GM12878 (cell line): ENCODE data around the gene NUDCD3. TPM values are rescaled to one million over a fixed set of nuclear protein-coding genes. Genes with fewer than 3 reads are reported as not detected.
A peak's percentile ranks its signal among the peaks of the same experiment; 100 is the strongest.

Experiments
- ATAC-seq: fragments of 200-7000 bp; cut with Tn5 transposase; 3 replicates; pipeline ENCODE4 v1.9.1; 2020; ENCODE audit warnings: mild to moderate bottlenecking, moderate library complexity
- BruUV-seq: library from RNA; stranded (reverse); fragments of 400-500 nt; replicated peaks from 2 replicates; lab custom pipeline; 2021; lab: Mats Ljungman, UMichigan
- CTCF ChIA-PET: fragments of 300-600 bp; sonication (Branson Sonifier 250); formaldehyde crosslinking; extraction: SDS; loops from one replicate; lab custom pipeline; 2021; ENCODE audit warnings: inconsistent platforms; lab: Yijun Ruan, JAX
- POLR2A ChIA-PET: fragments of 350-600 bp; formaldehyde crosslinking; extraction: SDS; loops from one replicate; lab custom pipeline; 2021; ENCODE audit warnings: inconsistent platforms; lab: Charles Lee
- RAD21 ChIA-PET: fragments of 300-600 bp; sonication (Branson Sonifier 250); formaldehyde crosslinking; loops from one replicate; lab custom pipeline; 2023; ENCODE audit warnings: antibody characterized with exemption; ENCODE audit not compliant: unreplicated experiment; lab: Charles Lee
- SMC1A ChIA-PET: fragments of 300-600 bp; sonication (Branson Sonifier 250); formaldehyde crosslinking; loops from one replicate; lab custom pipeline; 2023; ENCODE audit not compliant: unreplicated experiment, uncharacterized antibody; lab: Charles Lee
- DNase-seq: peaks from one replicate; pipeline ENCODE4 v3.0.0-alpha.2; 2011; ENCODE audit warnings: low read depth, low spot score
- FAIRE-seq: peaks from 3 replicates; lab custom pipeline; 2011; peaks lifted over from hg19 to GRCh38; lab: Jason Lieb, UNC
- H2AFZ ChIP-seq: 2 replicates; pipeline ENCODE4 v1.6.0; 2011; ENCODE audit warnings: low read depth, low read length, control low read depth; ENCODE audit not compliant: control insufficient read depth
- H3K27ac ChIP-seq: 2 replicates; pipeline ENCODE4 v1.5.1; 2011; ENCODE audit warnings: control low read depth; ENCODE audit not compliant: control insufficient read depth, insufficient read depth
- H3K27me3 ChIP-seq, 2 experiments: replicated peaks in 1 of 2; 2 replicates each; pipeline versions ENCODE4 v1.6.0 to v1.6.1; 2011; ENCODE audit warnings: low read length in 1 of 2; ENCODE audit not compliant: control insufficient read depth in 2 of 2, insufficient read depth in 2 of 2
- H3K36me3 ChIP-seq, 2 experiments: 2 replicates each; pipeline ENCODE4 v1.5.1; 2011; ENCODE audit warnings: low read length in 1 of 2; ENCODE audit not compliant: control insufficient read depth in 2 of 2, insufficient read depth in 2 of 2
- H3K4me1 ChIP-seq: 2 replicates; pipeline ENCODE4 v1.6.1; 2011; ENCODE audit warnings: mild to moderate bottlenecking, low read length, moderate library complexity, mixed read lengths; ENCODE audit not compliant: control insufficient read depth, insufficient read depth
- H3K4me2 ChIP-seq: 2 replicates; pipeline ENCODE4 v1.6.0; 2011; ENCODE audit warnings: control low read depth; ENCODE audit not compliant: control insufficient read depth, insufficient read depth
- H3K4me3 ChIP-seq: fragments of 200-600 bp; sonication (generic); 2 replicates; pipeline ENCODE4 v1.5.1; 2016
- H3K79me2 ChIP-seq: 2 replicates; pipeline ENCODE4 v1.6.0; 2011; ENCODE audit warnings: low read length; ENCODE audit not compliant: control insufficient read depth, insufficient read depth
- H3K9ac ChIP-seq: 2 replicates; pipeline ENCODE4 v1.8.0; 2011; ENCODE audit warnings: low read length, control low read depth, mixed read lengths; ENCODE audit not compliant: control insufficient read depth, insufficient read depth
- H3K9me3 ChIP-seq: replicated peaks from 3 replicates; pipeline ENCODE4 v1.5.1; 2011; ENCODE audit warnings: mild to moderate bottlenecking, low read length; ENCODE audit not compliant: control insufficient read depth, insufficient read depth
- H4K20me1 ChIP-seq: 2 replicates; pipeline ENCODE4 v1.6.0; 2011; ENCODE audit not compliant: control insufficient read depth, insufficient read depth
- ATF3 ChIP-seq: IDR thresholded peaks from 2 replicates; pipeline ENCODE4 v1.6.1; 2011; ENCODE audit warnings: low read depth, mild to moderate bottlenecking, low read length, moderate library complexity, borderline replicate concordance; ENCODE audit errors: extremely low read depth
- ATF7 ChIP-seq: fragments of 450-650 bp; IDR thresholded peaks from 2 replicates; pipeline ENCODE4 v1.6.1; 2016; ENCODE audit warnings: low read depth, mild to moderate bottlenecking
- CREM ChIP-seq: IDR thresholded peaks from 2 replicates; pipeline ENCODE4 v1.6.1; 2014; ENCODE audit warnings: antibody characterized with exemption, low read depth
- KDM1A ChIP-seq: fragments of 200-600 bp; sonication (generic); IDR thresholded peaks from 2 replicates; pipeline ENCODE4 v1.6.1; 2016; ENCODE audit warnings: borderline replicate concordance
- MEF2B ChIP-seq: fragments of 450-650 bp; IDR thresholded peaks from 2 replicates; pipeline ENCODE4 v1.6.1; 2018; ENCODE audit warnings: mild to moderate bottlenecking, moderate library complexity; ENCODE audit not compliant: partially characterized antibody, poor library complexity, severe bottlenecking
- NFIC ChIP-seq: IDR thresholded peaks from 2 replicates; pipeline ENCODE4 v1.6.1; 2012; ENCODE audit warnings: low read depth, mild to moderate bottlenecking, inconsistent platforms, low read length, moderate library complexity
- POLR2AphosphoS5 ChIP-seq: IDR thresholded peaks from 2 replicates; pipeline ENCODE4 v1.6.1; 2011; ENCODE audit warnings: mild to moderate bottlenecking, low read length, inconsistent platforms
- RCOR1 ChIP-seq: conservative IDR thresholded peaks from 2 replicates; pipeline ENCODE4 v1.6.1; 2012; ENCODE audit warnings: low read depth, low read length, improper control_type of control experiment
- RELB ChIP-seq: fragments of 450-650 bp; IDR thresholded peaks from 2 replicates; pipeline ENCODE4 v1.6.1; 2017; ENCODE audit warnings: low read depth, mild to moderate bottlenecking, moderate library complexity
- RFX5 ChIP-seq: IDR thresholded peaks from 2 replicates; pipeline ENCODE4 v1.6.1; 2011; ENCODE audit warnings: low read depth, low read length, improper control_type of control experiment
- SP1 ChIP-seq: IDR thresholded peaks from one replicate; pipeline ENCODE4 v1.6.1; 2011; ENCODE audit warnings: low read depth, low read length
- SREBF1 ChIP-seq: IDR thresholded peaks from 2 replicates; pipeline ENCODE4 v1.6.1; 2012; ENCODE audit warnings: mild to moderate bottlenecking, low read length
- SUPT20H ChIP-seq: IDR thresholded peaks from 2 replicates; pipeline ENCODE4 v1.6.1; 2011; ENCODE audit warnings: low read depth, mild to moderate bottlenecking, low read length, moderate library complexity, borderline replicate concordance; ENCODE audit not compliant: control insufficient read depth
- ZBTB11 ChIP-seq: fragments of 450-650 bp; formaldehyde crosslinking; IDR thresholded peaks from 2 replicates; pipeline ENCODE4 v1.5.0; 2022; ENCODE audit warnings: mild to moderate bottlenecking, missing genetic modification characterization
- ZNF24 ChIP-seq: fragments of 450-650 bp; IDR thresholded peaks from 2 replicates; pipeline ENCODE4 v1.6.1; 2017; ENCODE audit warnings: antibody characterized with exemption, mild to moderate bottlenecking
- in situ Hi-C: fragments of 300-500 bp; cut with MboI; formaldehyde crosslinking; loops from 9 replicates; pipeline ENCODE4 v1.14.3; 2018; ENCODE audit warnings: mixed read lengths
- intact Hi-C: fragments of 100-400 bp; cut with micrococcal nuclease; formaldehyde crosslinking; loops from one replicate; pipeline ENCODE4 v1.14.2; 2022; ENCODE audit not compliant: unreplicated experiment
- polyA plus RNA-seq, 11 experiments: library from polyadenylated mRNA; depleted of rRNA in 4 of 11; unstranded in 6 of 11; stranded (reverse) in 5 of 11; fragments of >200 nt; fragmentation: Nextera tagmentation in 4 of 11; fragmentation: Illumina TruSeq in 1 of 11; extraction: Ambion mirVana in 4 of 11; extraction: Trizol in 1 of 11; gene quantifications; 1 replicate in 1 of 11; 2 replicates in 10 of 11; pipeline versions ENCODE4 v1.2.1 to v1.2.3, GENCODE V29; 2011 to 2016; ENCODE audit warnings: inconsistent platforms in 2 of 11, missing spikeins in 2 of 11, low read depth in 1 of 11
- total RNA-seq, 4 experiments: library from RNA; depleted of rRNA in 3 of 4; stranded (reverse); fragments of >200 nt in 3 of 4; fragmentation: Illumina TruSeq in 1 of 4; extraction: Trizol in 1 of 4; gene quantifications; 2 replicates each; pipeline versions ENCODE4 v1.2.1 to v1.2.3, GENCODE V29; 2013 to 2021
- TF ChIP-seq, protein P1 (sequence below): IDR thresholded peaks from 2 replicates; pipeline ENCODE4 v1.6.1; 2012; ENCODE audit warnings: mild to moderate bottlenecking, low read depth, low read length

Gene NUDCD3
- total and polyA plus RNA-seq, 10 of the 15 experiments (the other 5 are each of a cell fraction or from before 2014, with no cell fraction given): 25.0 to 89.8 (median 46.4) TPM

- Histone ChIP-seq H3K27ac (no peak overlapping the region), H3K4me3 (no peak overlapping the region), H3K9ac (no peak overlapping the region), H3K4me2 (no peak overlapping the region), H3K9me3 (no peaks in the 10 kb centered on the region), H3K79me2 (peaks cover 2% of the 10 kb centered on the region; the same call in 1 of the 2 replicates), H3K4me1 (no peaks in the 10 kb centered on the region), H2AFZ (no peak overlapping the region), H3K27me3 (no peaks in the 10 kb centered on the region), H3K36me3 (peaks cover 0 to 2% of the 10 kb centered on the region in 2 experiments; a peak in 2 of 4 replicates), H4K20me1 (no peaks in the 10 kb centered on the region)
- RAD21 ChIA-PET: no interaction called here
- ATAC-seq: 0 out of 3 replicates have a peak, but pooled peaks have one; percentile 34
- POLR2A ChIA-PET: no interaction called here
- SMC1A ChIA-PET: interaction anchor here (0.6 to 1.3 kb wide), 3 partner anchors 8 to 557 kb away, joined by 3 to 4 read pairs (median 3); no protein-coding TSS in a partner anchor
- DNase-seq: no peak
- CTCF ChIA-PET: interaction anchor here (0.9 kb wide), 1 partner anchor 200 kb away, joined by 3 read pairs; no protein-coding TSS in a partner anchor
- intact Hi-C loops: no loop called here
- no TSS peak for BruUV-seq
- in situ Hi-C loops: no loop called here
- no peak for FAIRE-seq
- no peak for TF ChIP-seq ATF3
- no peak for TF ChIP-seq RFX5
- TF ChIP-seq NFIC: no peak
- no peak for TF ChIP-seq SREBF1
- TF ChIP-seq POLR2AphosphoS5: no peak
- no peak for TF ChIP-seq MEF2B
- no peak for TF ChIP-seq RELB
- no peak for TF ChIP-seq ZBTB11 (CRISPR knock-in tag)
- no peak for TF ChIP-seq RCOR1
- no peak for TF ChIP-seq CREM
- no peak for TF ChIP-seq SP1
- no peak for TF ChIP-seq ZNF24
- no peak for TF ChIP-seq KDM1A
- TF ChIP-seq SUPT20H: no peak
- TF ChIP-seq, protein P1, sequence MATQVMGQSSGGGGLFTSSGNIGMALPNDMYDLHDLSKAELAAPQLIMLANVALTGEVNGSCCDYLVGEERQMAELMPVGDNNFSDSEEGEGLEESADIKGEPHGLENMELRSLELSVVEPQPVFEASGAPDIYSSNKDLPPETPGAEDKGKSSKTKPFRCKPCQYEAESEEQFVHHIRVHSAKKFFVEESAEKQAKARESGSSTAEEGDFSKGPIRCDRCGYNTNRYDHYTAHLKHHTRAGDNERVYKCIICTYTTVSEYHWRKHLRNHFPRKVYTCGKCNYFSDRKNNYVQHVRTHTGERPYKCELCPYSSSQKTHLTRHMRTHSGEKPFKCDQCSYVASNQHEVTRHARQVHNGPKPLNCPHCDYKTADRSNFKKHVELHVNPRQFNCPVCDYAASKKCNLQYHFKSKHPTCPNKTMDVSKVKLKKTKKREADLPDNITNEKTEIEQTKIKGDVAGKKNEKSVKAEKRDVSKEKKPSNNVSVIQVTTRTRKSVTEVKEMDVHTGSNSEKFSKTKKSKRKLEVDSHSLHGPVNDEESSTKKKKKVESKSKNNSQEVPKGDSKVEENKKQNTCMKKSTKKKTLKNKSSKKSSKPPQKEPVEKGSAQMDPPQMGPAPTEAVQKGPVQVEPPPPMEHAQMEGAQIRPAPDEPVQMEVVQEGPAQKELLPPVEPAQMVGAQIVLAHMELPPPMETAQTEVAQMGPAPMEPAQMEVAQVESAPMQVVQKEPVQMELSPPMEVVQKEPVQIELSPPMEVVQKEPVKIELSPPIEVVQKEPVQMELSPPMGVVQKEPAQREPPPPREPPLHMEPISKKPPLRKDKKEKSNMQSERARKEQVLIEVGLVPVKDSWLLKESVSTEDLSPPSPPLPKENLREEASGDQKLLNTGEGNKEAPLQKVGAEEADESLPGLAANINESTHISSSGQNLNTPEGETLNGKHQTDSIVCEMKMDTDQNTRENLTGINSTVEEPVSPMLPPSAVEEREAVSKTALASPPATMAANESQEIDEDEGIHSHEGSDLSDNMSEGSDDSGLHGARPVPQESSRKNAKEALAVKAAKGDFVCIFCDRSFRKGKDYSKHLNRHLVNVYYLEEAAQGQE: no peak
- TF ChIP-seq ATF7: no peak
Measured at GRCh38 chr7:44440577-44441078, 49.8 kb downstream of the NUDCD3 start.
